ENCODE results near the gene UBA1. TPM values are rescaled to one million over a fixed set of nuclear protein-coding genes. Genes with fewer than 3 reads are reported as not detected.

The UBA1 gene
- polyA plus RNA-seq, 5 donors, result 169 to 241 (median 204) TPM

DNA sequence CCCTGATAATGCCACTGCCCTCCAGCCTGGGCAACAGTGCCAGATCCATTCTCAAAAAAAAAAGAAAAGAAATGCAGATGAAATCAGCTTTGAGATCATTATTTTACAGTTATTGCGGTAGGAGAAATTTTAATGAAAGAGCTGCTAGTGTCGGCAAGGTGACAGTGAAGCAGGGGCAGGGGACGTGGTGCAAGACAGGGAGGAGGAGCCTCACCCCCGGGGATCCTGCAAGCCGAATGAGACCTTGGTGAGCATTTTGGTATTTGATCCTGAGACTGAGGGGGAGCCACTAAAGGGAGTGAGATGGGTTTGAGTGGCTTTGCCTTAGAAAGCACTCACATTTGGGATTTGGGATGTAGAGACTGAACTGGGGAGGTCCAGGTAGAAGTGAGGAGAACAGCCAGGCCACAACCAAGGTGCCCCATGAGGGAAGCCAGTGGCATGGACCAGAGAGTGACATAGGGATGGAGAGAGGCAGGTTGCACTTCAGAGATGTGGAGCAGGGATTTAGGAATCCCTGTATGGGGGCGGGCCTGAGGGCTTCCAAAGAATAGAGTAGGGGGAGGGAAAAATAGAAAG, 25.0 kb upstream of the UBA1 start:
- no peak for DNase-seq

DNA sequence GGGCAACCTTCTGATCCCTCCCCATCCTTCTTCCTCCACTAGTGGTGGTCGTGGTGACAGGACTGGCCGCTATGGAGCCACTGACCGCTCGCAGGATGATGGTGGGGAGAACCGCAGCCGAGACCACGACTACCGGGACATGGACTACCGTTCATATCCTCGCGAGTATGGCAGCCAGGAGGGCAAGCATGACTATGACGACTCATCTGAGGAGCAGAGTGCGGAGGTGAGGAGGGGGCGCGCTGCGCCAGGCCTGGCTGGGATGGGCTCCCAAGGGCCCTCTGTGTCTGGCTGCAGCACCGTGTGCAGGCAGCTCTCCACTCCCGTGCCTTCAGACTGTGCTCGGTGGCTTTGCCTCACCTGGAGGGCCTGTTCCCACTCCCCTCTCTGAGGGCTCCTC, 24.4 kb upstream of the UBA1 start:
- no peak for DNase-seq

DNA sequence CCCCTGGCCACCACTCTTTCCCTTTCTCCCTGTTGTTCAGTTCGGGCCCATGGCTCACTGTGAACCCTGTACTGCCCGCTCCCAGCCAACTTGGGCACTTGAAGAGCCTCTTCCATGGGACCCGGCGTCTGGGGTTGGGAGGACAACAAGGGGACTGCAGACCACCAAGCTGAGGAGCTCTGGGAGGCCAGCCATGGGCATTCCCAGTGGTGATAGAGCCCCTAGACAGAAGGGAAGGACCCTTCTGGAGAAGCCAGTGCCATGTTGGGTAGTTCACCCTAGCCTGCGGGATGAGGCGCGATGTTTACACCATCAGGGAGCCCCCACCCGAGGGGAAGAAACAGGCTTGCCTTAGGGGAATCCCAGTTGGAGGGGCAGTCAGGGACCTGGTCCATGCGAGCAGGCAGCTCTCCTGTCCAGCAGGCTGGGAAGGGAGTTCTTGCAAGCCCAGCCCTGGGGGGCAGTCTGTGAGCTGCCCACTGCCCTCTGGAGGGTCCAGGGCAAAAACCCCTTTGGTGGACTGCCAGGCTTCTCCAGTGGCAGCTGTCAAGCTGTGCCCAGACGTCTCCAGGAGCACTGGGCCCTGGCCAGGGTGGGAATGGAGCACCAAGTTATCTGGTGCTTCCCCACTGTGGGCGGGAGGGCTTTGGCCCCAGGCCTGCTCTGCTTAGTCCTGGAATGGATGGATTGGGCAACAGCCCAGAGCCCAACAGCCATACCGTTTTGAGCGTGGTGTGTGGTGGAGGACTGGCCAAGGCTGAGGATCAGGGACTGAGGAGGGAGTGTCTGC, 23.7 kb upstream of the UBA1 start:
- no peak for DNase-seq

DNA sequence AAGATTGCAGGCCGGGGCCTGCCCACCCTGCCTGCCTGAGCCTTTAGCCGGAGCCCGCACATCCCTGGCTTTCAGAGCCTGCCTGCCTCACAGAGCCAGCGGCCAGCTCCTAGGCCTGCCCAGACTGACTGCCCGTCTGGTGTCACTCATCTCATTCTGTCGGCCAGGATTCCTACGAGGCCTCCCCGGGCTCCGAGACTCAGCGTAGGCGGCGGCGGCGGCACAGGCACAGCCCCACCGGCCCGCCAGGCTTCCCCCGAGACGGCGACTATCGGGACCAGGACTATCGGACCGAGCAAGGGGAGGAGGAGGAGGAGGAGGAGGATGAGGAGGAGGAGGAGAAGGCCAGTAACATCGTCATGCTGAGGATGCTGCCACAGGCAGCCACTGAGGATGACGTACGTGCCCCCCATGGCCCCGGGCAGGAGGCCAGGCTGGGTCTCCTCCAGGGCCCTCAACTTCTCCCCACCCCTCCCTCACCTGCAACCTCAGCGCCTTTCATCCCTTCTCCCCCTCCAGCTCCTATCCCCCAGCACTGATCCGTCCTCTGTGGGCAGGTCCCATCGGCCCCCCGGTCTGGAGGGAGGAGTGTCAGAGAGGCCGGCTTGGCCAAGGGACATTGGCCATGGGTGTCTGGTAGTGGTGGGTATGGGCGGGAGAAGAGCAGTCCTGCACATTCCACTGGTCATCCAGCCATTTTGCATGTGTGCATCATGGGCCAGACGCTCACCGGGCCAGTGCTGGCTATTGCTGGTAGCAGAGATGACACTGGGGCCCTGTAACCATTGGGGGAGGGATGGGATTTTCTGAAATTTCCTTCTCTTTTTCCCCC, 22.6 kb upstream of the UBA1 start:
- DNase-seq, result no peak

DNA sequence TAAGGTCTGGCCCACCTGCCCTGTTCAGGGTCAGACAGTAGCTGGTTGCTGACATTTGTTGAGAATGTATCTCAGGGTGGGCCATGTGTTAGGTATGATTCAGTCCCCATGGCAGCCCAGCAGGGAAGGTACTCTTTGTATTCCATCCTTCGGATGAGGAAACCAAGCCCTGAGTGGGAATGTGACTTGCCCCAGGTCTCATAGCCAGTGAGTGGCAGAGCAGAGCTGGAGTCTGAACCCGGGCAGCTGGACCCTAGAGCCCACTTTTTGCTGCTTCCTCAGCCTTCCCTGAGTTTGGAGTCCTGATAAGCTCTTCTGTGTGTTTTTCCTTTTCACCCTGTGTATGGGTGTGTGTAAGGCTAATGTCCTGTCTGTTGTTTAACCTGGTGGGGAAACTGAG, 21.6 kb upstream of the UBA1 start:
- no peak for DNase-seq

DNA sequence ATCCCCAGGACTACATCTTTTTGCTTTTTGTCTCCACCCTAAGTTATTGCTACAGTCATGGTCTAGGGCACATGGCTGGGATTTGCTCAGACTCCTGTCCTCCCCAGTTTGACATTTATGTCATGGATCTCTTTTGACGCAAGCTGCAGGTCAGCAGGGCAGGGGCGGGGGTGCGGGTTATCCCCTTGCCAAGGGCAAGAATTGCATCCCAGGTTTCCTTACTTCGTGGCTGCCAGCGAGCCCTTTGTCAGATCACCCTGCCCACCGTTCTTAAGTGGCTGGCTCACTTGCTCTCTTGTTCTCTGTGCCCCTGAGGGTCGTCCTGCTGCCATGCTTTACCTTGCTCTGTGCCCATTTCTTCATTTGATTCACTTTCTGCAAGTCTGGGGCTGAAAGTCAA, 21.1 kb upstream of the UBA1 start:
- DNase-seq, result no peak

DNA sequence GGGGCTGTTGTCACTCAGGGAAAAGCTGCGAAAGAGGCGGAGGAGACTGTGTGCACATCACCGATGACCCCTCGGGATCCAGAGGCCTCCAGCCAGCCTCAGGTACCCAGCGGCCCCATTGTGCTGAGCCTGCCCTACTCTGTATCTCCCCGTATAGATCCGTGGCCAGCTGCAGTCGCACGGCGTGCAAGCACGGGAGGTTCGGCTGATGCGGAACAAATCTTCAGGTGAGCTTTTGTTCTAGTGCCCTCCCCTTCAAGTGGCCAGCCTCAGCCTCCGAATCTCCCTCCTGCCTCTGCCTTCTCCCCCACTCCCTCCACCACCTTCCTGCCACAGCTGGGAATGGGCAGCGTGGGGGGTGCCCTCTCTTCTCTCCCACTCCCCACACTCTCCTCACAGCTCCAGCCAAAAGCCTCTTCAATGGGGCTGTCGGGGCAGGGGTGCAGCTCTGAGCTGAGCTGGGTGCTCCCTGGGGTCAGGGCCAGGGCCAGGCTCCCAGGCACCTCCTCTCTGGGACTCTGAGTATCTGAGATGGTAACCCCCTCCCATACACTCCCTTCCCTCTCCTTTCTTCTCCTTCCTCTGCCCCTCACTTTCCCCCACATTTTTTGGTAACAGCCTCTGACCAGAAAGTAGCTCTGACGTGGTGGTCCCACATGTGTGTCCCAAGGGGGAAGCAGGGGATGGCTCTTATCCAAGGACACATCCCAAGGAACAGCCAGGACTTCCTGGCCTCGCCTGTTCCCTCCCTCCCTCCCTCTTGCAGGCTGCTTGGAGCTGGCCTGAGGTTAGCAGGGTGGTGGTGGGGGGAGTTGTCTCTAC, 20.4 kb upstream of the UBA1 start:
- no peak for DNase-seq

DNA sequence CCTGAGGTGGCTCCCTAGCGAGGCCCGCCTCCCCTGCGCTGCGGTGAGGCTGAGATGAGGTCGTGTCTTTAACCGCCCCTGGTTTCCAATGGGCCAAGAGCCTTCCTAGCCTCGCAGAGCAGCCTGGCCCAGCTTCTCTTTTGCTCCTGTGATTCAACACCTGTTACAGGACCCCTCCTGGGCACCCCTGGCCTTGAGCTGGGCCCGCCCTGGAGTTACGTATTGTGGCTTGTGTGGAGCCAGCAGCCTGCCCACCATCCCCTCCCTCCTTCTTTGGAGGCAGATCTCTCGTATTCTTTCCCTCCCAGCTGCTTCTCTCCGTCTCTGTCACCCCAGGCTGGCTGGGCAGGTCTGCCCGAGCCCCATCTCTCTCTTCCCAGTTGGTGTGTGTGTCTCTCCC, 19.3 kb upstream of the UBA1 start:
- DNase-seq, result no peak

DNA sequence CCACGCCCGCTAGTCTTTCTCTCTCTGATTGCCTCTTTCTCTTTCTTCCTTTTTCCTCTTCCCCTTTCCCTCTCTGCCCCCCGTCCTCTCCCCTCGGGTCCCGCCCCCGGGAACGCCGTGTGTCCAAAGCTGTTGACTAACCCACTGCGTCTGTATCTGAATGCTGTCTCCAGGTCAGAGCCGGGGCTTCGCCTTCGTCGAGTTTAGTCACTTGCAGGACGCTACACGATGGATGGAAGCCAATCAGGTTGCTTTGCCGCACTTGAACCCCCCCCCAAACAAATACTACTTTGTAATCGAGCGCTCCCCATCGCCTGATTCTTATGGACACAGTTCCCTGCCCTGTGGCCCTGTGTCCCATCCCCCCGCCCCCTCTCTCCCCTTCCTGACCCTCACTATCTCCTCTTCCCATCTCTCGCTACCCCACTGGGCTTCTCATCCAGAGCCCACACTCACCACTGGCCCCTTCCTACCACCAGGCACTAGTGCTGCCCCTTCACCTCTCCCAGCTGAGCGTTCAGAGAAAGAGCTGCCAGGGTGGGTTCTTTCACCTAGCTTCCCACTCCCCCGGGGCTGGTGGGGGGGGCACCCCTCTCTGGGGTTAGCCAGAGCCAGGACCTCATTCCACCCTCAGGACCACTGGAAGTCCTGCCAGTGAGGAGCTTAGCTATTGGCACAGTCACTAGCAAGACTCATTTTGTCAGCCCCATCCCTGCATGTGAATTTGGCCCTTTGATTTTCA, 18.6 kb upstream of the UBA1 start:
- DNase-seq, result no peak

DNA sequence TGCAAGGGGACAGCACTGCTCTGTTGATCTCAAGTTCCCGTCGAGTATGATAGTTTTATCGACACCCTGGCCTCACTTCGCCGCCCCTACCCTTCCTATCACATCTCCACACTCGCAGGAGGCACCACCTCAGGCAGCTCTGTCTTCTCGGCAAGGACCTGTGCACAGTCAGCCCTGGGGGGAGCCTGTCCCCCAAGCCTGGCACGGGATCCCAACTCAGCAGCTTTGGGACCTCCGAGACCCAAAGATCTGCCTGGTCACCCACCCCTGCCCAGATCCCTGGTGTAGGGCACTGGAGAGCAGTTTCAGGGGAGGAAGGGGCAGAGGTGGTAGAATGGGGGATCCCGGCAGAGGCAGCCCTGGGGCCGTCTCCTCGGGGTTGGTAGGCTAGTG, 18.0 kb upstream of the UBA1 start:
- DNase-seq, result no peak

DNA sequence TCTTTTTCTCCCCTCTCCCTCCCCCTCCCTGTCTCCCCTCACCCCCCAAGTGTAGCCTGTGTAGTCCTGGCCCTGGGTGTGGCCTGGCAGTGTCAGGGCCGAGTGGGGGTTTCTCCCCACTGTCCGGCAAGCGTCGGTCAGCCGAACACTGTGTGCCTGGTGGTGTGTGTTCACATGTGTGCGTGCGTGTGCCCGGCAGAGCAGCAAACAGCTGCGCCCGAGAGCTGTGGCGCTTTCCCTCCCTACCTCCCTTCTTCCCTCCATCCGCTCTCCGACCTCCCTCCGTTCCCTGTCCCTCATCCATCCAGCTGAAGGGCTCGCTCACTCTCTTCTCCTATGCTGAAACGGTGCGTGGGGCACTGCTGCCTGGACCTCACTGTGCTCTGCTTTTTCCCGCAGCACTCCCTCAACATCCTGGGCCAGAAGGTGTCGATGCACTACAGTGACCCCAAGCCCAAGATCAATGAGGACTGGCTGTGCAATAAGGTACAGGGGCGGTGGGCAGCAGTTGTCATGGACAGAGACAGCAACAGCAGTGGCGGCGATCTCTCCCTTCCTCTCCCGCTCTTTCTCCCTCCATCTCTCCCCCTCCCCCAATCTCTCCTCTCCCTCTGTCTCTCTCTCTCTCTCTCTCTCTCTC, 17.4 kb upstream of the UBA1 start:
- DNase-seq, result no peak

DNA sequence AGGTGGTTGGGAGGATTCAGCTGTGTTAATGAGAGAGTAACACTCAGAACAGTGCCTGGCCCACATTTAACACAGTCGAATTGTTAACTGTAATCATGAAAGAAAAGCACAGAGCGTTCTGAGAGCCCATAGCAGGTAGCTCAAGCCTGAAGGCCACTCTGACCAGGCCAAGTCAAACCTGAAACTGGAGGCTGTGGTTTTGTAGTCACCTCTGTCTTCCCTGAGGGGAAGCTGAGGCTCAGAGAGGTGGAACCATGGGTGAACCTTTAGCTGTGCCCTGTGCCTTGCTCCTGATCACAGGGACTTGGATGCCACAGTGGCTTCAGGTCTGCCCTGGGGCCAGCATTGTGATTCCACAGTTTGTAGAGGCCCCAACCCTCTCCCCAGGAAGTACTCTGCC, 16.6 kb upstream of the UBA1 start:
- no peak for DNase-seq

DNA sequence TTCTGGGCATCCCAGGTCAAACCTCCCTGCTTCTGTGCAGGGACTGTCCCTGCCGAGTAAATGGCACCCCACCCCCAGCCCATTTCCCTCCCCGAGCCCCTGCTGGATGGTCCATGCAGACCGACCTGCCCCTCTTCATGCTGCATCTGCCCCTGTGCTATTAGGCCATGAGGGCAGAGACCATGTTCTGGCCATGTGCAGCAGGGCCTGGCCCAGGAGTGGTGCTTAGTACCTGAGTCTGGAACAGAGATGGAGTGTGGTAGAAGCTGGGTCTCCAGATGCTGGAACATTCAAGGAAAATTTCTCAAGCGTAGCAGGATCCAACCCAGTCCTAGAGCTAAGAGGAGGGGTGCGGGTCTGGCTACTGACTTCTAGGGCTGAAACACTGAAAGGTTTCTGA, 15.3 kb upstream of the UBA1 start:
- DNase-seq, result no peak

DNA sequence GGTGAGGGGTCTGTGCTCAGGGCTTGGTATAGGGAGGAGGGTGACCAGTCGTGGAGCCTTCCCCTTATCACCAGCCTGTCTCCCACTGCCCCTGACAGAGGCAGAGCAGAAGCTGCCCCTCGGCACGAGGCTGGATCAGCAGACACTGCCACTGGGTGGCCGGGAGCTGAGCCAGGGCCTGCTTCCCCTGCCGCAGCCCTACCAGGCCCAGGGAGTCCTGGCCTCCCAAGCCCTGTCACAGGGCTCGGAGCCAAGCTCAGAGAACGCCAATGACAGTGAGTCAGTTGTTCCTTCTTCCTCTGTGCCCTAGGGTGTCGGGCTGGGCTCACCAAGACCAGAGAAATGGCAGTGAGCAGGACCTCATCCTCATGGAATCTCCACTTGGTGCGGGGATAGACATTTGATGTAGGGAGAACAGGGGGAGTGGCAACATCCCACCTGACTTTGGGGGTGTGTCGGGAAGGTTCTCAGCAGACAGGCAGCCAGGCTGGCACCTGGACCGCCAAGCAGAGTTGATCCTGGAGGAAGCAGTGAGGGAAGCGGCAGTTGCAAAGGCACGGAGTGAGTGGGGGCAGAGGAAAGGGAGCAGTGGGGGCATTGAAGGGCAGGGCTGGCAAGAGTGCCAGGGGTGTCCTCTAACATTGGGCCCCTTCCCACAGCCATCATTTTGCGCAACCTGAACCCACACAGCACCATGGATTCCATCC, 14.3 kb upstream of the UBA1 start:
- DNase-seq, result no peak

DNA sequence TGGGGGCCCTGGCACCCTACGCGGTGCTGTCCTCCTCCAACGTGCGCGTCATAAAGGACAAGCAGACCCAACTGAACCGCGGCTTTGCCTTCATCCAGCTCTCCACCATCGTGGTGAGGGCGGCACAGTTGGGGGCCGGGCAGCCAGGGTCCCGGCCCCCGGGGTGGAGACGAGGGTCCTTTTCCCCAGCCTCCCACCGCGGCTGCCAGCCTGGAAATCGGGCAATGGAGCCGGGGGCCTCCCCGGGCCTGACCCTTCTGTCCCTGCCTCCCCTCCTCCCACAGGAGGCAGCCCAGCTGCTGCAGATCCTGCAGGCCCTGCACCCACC, 13.7 kb upstream of the UBA1 start:
- DNase-seq, result no peak

DNA sequence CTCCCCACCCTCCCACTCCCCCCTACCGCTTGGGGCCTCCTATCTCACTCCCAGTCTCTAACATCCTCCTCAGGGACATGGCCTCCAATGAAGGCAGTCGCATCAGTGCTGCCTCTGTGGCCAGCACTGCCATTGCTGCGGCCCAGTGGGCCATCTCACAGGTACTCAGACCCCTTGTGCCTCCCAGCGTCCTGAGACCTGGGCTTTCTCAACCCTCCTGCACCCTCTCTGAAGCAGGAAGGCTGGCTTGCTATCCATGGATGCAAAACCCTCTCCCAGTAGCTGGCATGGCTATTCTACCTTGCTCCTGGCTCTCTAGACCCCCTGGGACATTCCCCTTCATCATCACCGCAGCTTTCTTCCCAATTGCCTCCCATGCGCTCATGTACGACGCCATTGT, 13.3 kb upstream of the UBA1 start:
- DNase-seq, result no peak

DNA sequence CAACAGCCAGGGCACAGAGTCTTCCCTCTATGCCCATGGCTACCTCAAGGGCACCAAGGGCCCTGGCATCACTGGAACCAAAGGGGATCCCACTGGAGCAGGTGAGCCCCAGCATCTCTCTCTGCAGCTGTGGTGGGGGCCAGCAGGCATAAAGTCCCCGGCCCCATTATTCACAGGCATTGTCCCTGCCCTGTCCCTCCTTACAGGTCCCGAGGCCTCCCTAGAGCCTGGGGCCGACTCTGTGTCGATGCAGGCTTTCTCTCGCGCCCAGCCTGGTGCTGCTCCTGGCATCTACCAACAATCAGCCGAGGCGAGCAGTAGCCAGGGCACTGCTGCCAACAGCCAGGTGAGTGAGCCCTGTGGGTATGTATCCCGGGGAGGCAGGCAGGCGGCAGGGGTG, 12.3 kb upstream of the UBA1 start:
- DNase-seq, result no peak

DNA sequence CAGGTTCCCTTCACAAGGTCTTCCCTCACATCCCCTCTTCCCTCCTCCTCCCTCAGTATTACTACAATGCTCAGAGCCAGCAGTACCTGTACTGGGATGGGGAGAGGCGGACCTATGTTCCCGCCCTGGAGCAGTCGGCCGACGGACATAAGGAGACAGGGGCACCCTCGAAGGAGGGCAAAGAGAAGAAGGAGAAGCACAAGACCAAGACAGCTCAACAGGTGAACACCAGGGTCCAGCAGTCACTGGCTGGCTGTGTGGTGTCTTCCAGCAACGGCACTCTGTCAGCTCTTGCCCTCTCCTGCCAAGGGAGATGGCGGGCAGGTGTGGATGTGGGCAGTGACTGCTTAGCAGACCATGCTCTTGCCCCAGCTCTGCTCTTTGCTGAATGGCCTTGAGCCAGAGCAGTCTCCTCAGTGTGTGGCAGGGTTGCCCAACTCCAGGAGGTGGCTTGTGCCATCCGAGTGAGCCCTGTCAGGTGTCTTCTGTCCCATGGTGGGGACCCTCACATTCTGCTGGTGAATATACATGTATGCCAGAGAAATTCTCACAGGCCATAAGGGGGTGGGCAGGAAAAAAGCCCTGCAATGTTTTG, 11.4 kb upstream of the UBA1 start:
- no peak for DNase-seq

DNA sequence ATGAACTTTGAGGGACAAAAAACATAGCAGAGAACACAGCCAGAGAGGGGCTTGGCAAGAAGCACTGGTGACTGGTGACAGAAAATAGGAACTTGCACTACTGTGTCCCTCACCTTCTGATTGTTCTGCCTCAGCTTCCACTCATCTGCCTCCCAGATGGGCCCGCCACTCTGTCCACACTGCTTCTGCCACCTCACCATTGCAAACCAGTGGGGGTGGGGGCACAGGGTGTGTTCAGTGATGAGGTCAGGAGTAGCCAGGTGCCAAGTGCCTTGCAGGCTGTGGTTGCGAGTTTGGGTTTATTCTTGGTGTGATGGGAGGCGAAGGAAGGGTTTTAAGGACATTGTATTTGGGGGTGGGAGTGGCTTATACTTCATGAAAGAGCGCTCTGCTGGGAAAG, 9.1 kb upstream of the UBA1 start:
- no peak for DNase-seq

DNA sequence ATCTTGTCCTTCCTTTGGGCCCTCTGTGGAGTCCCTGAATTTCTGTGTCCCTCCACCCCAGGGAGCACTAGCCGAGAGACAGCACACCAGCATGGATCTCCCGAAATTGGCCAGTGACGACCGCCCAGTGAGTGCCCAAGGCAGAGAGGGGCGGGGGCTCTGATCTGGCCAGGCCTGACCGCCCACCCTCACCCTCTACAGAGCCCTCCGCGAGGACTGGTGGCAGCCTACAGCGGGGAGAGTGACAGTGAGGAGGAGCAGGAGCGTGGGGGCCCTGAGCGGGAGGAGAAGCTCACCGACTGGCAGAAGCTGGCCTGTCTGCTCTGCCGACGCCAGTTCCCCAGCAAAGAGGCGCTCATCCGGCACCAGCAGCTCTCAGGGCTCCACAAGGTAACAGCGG, 8.4 kb upstream of the UBA1 start:
- no peak for DNase-seq
